Lower lobe of right lung (tissue), 2 donors: ENCODE data around the gene EPHA5. TPM values are rescaled to one million over a fixed set of nuclear protein-coding genes. Genes with fewer than 3 reads are reported as not detected.

Experiments
- ATAC-seq, 2 donors: fragments of 200-7000 bp; cut with Tn5 transposase; one replicate each; pipeline ENCODE4 v1.9.1; 2020 to 2022; ENCODE audit warnings: mild to moderate bottlenecking in 2 of 2, moderate library complexity in 2 of 2
- DNase-seq: peaks from one replicate; pipeline ENCODE4 v3.0.0-alpha.2; 2020
- H3K27ac ChIP-seq: fragments of 200-600 bp; one replicate; pipeline ENCODE4 v1.8.0; 2022
- H3K27me3 ChIP-seq: fragments of 200-600 bp; one replicate; pipeline ENCODE4 v1.8.0; 2022; ENCODE audit warnings: low read depth
- H3K36me3 ChIP-seq: fragments of 200-600 bp; one replicate; pipeline ENCODE4 v1.8.0; 2022; ENCODE audit warnings: mild to moderate bottlenecking
- H3K4me1 ChIP-seq: fragments of 200-600 bp; one replicate; pipeline ENCODE4 v1.8.0; 2022
- H3K4me3 ChIP-seq: fragments of 200-600 bp; one replicate; pipeline ENCODE4 v1.8.0; 2022; ENCODE audit warnings: mild to moderate bottlenecking
- H3K9me3 ChIP-seq: fragments of 200-600 bp; one replicate; pipeline ENCODE4 v1.8.0; 2022
- CTCF ChIP-seq: fragments of 200-600 bp; IDR thresholded peaks from one replicate; pipeline ENCODE4 v1.8.0; 2022; ENCODE audit warnings: antibody characterized with exemption, mild to moderate bottlenecking
- intact Hi-C: fragments of 100-400 bp; cut with DNase I; formaldehyde crosslinking; loops from one replicate; pipeline ENCODE4 v1.11.0; 2022
- total RNA-seq: library from RNA; stranded (reverse); fragmentation: NEBNext Ultra II Directional; extraction: Animal tissue kit (Norgen Biotek cat#: 25700); gene quantifications from one replicate; pipeline ENCODE4 v1.2.1, GENCODE V29; 2021
- donor health status: DM: no; HTN: yes; CAD: no; lungs with severe emphysema.

Gene EPHA5
- total RNA-seq, 1 donor from 2014 or later: 0.09 TPM

GRCh38 chr4:65670020-65670330, 314 bp downstream of the EPHA5 start:
- H3K27me3 ChIP-seq: peaks cover 61% of the 10 kb centered on the region
- peaks cover 10% of the 10 kb centered on the region for H3K4me1 ChIP-seq
- ATAC-seq: no peak

GRCh38 chr4:65669111-65670019, 924 bp downstream of the EPHA5 start:
- Histone ChIP-seq H3K9me3 (no peaks in the 10 kb centered on the region), H3K4me1 (peaks cover 10% of the 10 kb centered on the region), H3K36me3 (no peaks in the 10 kb centered on the region), H3K27ac (no peak overlapping the region), H3K4me3 (peak overlapping the region; percentile 43), H3K27me3 (peaks cover 67% of the 10 kb centered on the region)
- no peak for TF ChIP-seq CTCF
- intact Hi-C loops: no loop called here
- ATAC-seq (peak; percentile 30 to 38), DNase-seq (peak; percentile 39)

More at GRCh38 chr4:65670020-65670330, 314 bp downstream of the EPHA5 start:
- no peak for TF ChIP-seq CTCF
- no peaks in the 10 kb centered on the region for H3K9me3 ChIP-seq
- H3K27ac ChIP-seq: no peak overlapping the region
- DNase-seq: no peak
- intact Hi-C loops: no loop called here
- peak overlapping the region; percentile 43 for H3K4me3 ChIP-seq
- H3K36me3 ChIP-seq: no peaks in the 10 kb centered on the region

- Histone ChIP-seq H3K27ac (no peak overlapping the region), H3K4me1 (peaks cover 10% of the 10 kb centered on the region), H3K4me3 (peak overlapping the region; percentile 34), H3K9me3 (no peaks in the 10 kb centered on the region), H3K36me3 (no peaks in the 10 kb centered on the region), H3K27me3 (peaks cover 74% of the 10 kb centered on the region)
- intact Hi-C loops: no loop called here
- peak in 1 of 2 donors; percentile 13 for ATAC-seq
- DNase-seq: no peak
- TF ChIP-seq CTCF: no peak
Measured at GRCh38 chr4:65668201-65669089, 1.8 kb downstream of the EPHA5 start.

GRCh38 chr4:65667506-65668041, 2.7 kb downstream of the EPHA5 start:
- no peaks in the 10 kb centered on the region for H3K9me3 ChIP-seq
- no peak for TF ChIP-seq CTCF
- H3K27me3 ChIP-seq: peaks cover 81% of the 10 kb centered on the region
- DNase-seq (no peak), ATAC-seq (no peak)
- H3K27ac ChIP-seq: no peak overlapping the region
- H3K36me3 ChIP-seq: no peaks in the 10 kb centered on the region
- peak overlapping the region; percentile 34 for H3K4me3 ChIP-seq
- intact Hi-C loops: no loop called here
- H3K4me1 ChIP-seq: peaks cover 10% of the 10 kb centered on the region

- Histone ChIP-seq H3K4me1 (peaks cover 10% of the 10 kb centered on the region), H3K27me3 (peaks cover 78% of the 10 kb centered on the region), H3K9me3 (no peaks in the 10 kb centered on the region), H3K36me3 (no peaks in the 10 kb centered on the region), H3K4me3 (no peak overlapping the region), H3K27ac (no peak overlapping the region)
- no peak for TF ChIP-seq CTCF
- ATAC-seq (no peak), DNase-seq (no peak)
- intact Hi-C loops: no loop called here
Measured at GRCh38 chr4:65665771-65666523, 4.3 kb downstream of the EPHA5 start.
